Fibroblast of skin of abdomen (primary cell): ENCODE data around the gene TPCN2.
A peak's percentile ranks its signal among the peaks of the same experiment; 100 is the strongest.

ENCODE experiments used
- DNase-seq: peaks from one replicate; pipeline ENCODE4 v3.0.0-alpha.2; 2013

Gene TPCN2

DNA sequence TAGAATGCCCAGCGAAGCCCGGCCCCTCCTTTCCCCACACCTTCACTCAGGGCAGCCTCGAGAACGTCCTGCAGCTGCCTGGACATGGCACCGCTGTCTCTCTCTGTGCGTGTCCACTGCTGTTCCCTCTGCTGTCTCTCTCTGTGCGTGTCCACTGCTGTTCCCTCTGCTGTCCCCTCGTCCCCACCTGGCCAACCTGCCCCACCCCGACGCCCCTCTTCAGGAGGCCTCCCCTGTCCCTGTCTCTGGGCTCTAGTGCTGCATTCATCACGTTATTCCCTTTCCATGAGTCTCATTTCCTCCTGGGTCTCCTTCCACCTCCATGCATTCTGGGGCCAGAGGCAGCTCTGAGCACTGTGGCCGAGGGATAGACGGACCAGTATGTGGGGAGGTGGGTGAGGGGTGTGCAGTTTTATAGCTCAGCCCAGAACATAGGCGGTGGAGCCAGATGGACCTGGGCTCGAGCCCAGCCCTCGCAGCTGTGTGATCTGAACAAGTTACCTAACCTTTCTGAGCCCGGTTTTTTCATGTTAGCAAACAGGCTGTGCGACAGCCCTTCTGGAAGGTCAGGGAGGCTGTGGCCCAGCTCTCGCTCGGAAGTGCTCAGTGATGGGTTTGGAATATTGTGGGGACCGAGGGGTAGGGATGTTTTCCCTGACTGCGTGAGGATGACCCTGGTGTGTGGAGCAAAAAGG lies 65.1 kb downstream of the TPCN2 start:
- no peak for DNase-seq

DNA sequence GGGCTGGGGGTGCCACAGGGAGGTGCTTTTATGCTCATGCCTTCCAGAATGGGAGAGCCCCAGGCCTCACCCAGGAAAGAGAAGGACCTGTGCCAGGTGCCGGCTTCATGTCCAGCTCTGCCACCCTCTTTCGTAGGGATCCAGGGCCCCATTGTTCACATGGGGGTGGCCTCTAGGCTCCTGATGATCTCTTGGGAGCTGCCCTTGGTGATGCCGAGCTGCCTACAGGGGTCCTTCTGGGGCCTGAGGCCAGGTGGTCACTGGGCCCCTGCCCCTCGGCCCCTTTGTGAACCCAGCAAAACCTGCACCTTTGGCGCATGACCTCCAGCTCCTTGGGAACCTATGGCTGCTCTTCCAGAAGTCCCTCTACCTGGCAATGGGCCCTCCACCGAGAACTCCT lies 65.6 kb downstream of the TPCN2 start:
- no peak for DNase-seq

- DNase-seq, result no peak
Observed at GRCh38 chr11:69114811-69115523, 66.2 kb downstream of the TPCN2 start.

DNA sequence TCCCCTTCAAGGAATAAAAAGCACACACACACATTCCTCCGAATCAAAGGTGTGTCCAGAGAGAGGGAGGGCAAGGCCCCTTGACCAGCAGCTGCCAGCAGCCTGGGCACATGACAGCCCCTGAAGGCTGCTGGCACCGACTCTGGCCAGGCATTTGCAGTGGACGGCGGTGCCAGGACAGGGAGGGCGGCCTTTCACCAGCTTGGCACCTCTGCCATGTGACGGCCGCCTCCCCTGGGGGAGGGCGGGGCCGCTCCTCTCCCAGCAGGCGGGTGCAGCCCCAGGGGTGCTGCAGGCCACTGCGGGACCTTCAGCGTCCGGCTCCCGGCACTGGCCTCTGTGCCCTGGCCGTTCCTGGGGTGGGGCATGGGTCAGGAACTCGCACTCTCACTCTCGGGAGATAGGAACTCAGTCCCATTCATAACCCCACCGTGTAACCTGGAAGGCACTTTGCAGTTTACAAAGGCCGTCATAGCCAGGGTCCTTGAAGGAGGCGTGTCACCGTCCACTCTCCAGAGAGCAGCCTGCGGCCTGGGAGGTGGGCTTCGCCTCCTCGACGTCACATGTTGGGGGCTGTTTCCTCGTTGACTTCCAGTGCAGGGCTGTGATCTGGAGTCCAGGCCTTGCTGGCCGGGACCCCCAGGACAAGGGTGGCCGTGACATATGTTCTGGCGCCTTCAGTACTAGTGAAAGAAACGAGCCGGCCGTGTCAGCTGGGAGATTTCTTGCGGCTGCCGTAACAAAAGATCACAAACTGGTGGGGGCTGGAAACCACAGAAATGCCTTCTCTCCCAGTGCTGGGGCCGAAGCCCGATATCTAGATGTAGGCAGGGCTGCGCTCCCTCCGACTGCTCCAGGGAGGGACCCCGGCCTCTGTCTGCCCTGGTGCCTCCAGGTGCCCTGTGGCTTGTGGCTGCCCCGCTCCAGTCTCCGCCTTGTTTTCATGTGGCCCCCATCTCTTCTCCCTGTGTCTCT lies 67.1 kb downstream of the TPCN2 start:
- no peak for DNase-seq

- DNase-seq, result no peak
Observed at GRCh38 chr11:69116671-69117070, 67.9 kb downstream of the TPCN2 start.

GRCh38 chr11:69119190-69119589 lies 70.5 kb downstream of the TPCN2 start:
- DNase-seq, result no peak

- no peak for DNase-seq
Observed at GRCh38 chr11:69120096-69120875, 71.6 kb downstream of the TPCN2 start.

GRCh38 chr11:69121021-69121420 lies 72.3 kb downstream of the TPCN2 start:
- DNase-seq, result no peak

- no peak for DNase-seq
Observed at GRCh38 chr11:69121621-69122325, 73.0 kb downstream of the TPCN2 start.

GRCh38 chr11:69122326-69122629 lies 73.5 kb downstream of the TPCN2 start:
- DNase-seq, result no peak

- DNase-seq, result peak; percentile 71
Observed at GRCh38 chr11:69122630-69123431, 74.1 kb downstream of the TPCN2 start.

GRCh38 chr11:69123593-69124545 lies 75.1 kb downstream of the TPCN2 start:
- DNase-seq, result no peak

DNA sequence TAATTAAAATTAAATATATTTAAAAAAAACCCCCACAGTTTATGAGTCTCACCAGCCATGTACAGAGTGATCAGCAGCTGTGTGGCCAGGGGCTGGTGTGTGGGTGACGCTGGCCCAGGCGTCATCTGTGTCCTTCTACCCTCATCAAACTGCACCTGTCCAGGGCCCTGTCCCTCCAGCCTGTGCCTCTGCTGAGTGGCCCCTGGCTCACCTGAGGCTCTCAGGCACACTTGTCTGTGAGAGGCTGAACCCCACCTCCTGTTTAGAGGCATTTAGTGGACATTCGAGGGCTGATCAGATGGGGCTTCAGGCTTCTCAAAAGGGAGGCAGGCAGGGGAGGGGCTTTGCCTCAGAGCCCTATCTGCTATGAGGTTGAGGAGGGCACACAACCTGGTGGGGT lies 77.1 kb downstream of the TPCN2 start:
- DNase-seq, result no peak

- no peak for DNase-seq
Observed at GRCh38 chr11:69126286-69126685, 77.6 kb downstream of the TPCN2 start.

DNA sequence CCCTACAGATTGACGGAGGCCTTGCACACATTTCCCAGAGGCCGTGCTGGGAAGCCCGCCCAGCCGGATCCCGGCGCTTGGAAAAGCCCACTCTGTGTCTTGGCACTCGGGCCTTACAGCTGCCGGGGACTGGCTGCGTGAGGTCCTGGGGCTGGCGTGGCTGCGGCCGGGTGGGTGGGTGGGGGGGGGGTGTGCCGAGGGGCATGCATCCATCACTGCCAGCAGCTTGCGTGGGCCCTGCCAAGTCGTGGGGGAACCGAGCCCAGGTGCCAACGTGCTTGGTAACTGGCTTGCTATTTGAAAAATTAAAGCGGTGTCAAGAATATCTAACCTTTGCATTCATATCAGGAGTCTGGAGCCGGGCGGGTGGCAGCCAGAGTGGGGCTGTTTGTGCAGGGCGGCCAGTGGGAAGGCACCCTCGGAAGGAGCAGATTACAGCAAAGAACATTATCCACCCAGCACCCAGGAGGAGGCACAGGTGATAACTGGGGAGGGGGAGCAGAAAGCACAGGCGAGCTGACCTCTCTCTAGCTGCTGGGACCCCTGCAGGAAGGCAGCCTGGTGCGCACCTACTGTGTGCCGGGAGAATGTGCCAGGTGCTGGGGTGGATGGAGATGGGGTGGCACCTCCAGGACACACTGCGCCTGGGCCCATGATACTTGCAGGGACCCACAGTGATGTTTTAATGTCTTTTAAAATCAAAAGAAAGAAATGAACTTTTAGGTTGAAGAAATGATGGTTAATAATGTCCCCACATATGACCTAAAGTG lies 78.5 kb downstream of the TPCN2 start:
- no peak for DNase-seq

DNA sequence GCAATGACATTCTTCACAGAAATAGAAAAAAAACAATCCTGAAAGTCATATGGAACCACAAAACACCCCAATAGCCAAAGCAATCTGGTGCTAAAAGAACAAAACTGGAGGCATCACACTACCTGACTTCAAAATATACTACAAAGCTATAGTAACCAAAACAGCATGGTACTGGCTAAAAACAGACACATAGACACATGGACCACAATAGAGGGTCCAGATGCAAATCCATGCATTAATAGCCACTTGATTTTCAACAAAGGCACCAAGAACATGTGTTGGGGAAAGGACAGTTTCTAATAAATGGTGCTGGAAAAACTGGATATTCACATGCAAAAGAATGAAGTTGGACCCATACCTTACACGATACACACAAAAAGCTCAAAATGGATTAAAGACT lies 79.2 kb downstream of the TPCN2 start:
- no peak for DNase-seq

GRCh38 chr11:69129053-69129452 lies 80.3 kb downstream of the TPCN2 start:
- no peak for DNase-seq

DNA sequence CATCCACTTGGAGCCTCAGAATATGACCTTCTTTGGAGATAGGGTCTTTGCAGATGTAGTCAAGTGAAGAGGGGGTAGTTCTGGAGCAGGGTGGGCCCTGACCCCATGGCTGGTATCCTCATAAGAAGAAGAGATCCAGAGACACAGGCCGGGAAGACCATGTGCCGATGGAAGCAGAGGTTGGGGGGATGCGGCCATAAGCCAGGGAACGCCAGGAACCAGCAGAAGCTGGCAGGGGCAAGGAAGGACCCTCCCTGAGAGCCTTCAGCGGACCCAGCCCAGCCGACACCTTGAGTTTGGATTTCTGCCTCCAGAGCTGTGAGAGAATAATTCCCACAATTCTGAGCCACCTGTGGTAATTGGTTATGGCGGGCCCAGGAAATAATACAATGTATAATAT lies 80.9 kb downstream of the TPCN2 start:
- no peak for DNase-seq

DNA sequence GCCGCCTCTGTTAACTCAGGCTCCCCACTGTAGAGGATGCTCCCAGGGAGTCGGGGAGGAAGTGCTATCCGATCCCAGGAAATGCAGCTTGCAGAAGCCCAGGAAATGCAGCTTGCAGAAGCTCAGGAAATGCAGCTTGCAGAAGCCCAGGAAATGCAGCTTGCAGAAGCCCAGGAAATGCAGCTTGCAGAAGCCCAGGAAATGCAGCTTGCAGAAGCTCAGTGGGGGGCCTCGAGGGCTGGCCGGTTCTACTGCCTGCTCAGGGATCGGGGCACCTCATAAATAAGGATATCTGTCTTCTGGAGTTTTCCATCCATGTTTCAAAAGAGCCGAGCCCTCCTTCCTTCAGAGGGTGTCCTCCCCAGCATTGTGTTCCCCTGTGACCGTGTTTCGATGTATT lies 81.9 kb downstream of the TPCN2 start:
- DNase-seq, result no peak
